GM10266 (cell line): Measurements from ENCODE around the gene IFNL4.
"Not testable (repeated sequence)": the region's sequence is repeated elsewhere in the genome, so short reads cannot be mapped to it uniquely, and the experiment has no call there.

Experiments
- DNase-seq: peaks from one replicate; pipeline ENCODE4 v3.0.0; 2012; ENCODE audit errors: extremely low spot score
- CTCF ChIP-seq: IDR thresholded peaks from 2 replicates; pipeline ENCODE4 v1.5.1; 2012; ENCODE audit warnings: mild to moderate bottlenecking, low read depth; ENCODE audit not compliant: control insufficient read depth, insufficient read depth; ENCODE audit errors: missing control alignments

Gene IFNL4

GRCh38 chr19:39253374-39254149, 4.9 kb upstream of the IFNL4 start:
- TF ChIP-seq CTCF, result no peak
- no peak for DNase-seq

- TF ChIP-seq CTCF, result no peak
- DNase-seq, result no peak
Measured at GRCh38 chr19:39252458-39252857, 3.8 kb upstream of the IFNL4 start.

- DNase-seq, result no peak
- TF ChIP-seq CTCF, result no peak
Measured at GRCh38 chr19:39251846-39252245, 3.2 kb upstream of the IFNL4 start.

- no peak for DNase-seq
- no peak for TF ChIP-seq CTCF
Measured at GRCh38 chr19:39251081-39251480, 2.4 kb upstream of the IFNL4 start.

GRCh38 chr19:39247701-39248664, 673 bp downstream of the IFNL4 start:
- DNase-seq, result no peak
- TF ChIP-seq CTCF, result no peak

- no peak for TF ChIP-seq CTCF
- DNase-seq, result no peak
Measured at GRCh38 chr19:39246951-39247669, 1.5 kb downstream of the IFNL4 start.

- not testable (repeated sequence) for DNase-seq
Measured at GRCh38 chr19:39245166-39245565, 3.5 kb downstream of the IFNL4 start.

- DNase-seq, result not testable (repeated sequence)
Measured at GRCh38 chr19:39244410-39245100, 4.1 kb downstream of the IFNL4 start, which contains the start of gene IFNL3. TSS of gene IFNL3 (minus strand) at chr19:39245006. CDS start at chr19:39244967, 39 bp downstream.

GRCh38 chr19:39243741-39244140, 4.9 kb downstream of the IFNL4 start:
- not testable (repeated sequence) for DNase-seq
